ENCODE results near the gene RMRP.
"Not testable (repeated sequence)": the region's sequence is repeated elsewhere in the genome, so short reads cannot be mapped to it uniquely, and the experiment has no call there.

RMRP gene

GRCh38 chr9:35664531-35665470 is 7.0 kb upstream of the RMRP start, which contains the start of gene ARHGEF39:
ARHGEF39 (minus strand) TSS chr9:35665195; CDS start chr9:35665169, 26 bp downstream.
- peak; percentile 88 for DNase-seq (ENCODE audit: low spot score)

DNA sequence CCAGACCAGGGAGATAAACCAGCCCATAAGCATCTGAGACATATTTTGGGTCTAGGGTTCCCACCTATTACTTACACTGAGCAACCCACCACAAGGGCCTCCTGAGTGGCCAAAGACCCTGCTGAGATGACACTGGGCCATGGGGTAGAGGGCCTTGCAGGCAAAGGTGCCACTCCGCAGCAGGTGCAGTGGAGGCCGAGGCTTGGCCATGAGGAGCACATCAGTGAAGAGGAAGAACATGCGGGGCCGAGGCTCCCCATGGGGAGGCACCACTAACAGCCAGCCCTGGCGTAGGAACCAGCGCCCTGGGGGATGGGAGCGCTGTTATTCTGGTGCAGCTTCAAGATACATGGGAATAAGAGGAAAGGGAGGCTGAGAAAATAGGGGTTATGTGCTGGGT is 4.6 kb upstream of the RMRP start:
- DNase-seq (ENCODE audit: low spot score), result no peak

GRCh38 chr9:35661756-35662350 is 4.0 kb upstream of the RMRP start:
- DNase-seq (ENCODE audit: low spot score), result no peak

DNA sequence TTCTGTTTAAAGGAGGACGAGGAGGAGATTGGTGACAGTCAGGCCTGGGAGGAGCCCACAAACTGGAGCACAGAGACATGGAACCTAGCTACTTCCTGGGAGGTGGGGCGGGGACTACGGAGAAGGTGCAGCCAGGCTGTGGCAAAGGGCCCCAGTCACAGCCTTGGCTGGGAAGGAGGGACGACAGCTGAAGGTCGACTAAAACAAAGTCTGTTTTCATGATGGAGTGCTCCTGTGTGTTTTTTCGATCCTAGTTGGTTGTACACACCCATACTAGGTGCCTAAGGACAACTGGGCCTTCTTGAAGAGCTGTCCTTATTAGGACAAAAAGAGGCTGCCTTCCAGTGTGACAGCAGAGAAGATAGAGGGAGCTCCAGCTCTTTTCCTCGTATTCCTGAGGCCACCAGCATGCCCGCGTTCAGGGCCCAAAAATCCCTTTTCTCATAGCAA is 3.2 kb upstream of the RMRP start:
- DNase-seq (ENCODE audit: low spot score), result no peak

GRCh38 chr9:35659340-35659739 is 1.5 kb upstream of the RMRP start:
- DNase-seq (ENCODE audit: low spot score), result no peak

- no peak for DNase-seq (ENCODE audit: low spot score)
Measured at GRCh38 chr9:35658968-35659220, 1.1 kb upstream of the RMRP start.

DNA sequence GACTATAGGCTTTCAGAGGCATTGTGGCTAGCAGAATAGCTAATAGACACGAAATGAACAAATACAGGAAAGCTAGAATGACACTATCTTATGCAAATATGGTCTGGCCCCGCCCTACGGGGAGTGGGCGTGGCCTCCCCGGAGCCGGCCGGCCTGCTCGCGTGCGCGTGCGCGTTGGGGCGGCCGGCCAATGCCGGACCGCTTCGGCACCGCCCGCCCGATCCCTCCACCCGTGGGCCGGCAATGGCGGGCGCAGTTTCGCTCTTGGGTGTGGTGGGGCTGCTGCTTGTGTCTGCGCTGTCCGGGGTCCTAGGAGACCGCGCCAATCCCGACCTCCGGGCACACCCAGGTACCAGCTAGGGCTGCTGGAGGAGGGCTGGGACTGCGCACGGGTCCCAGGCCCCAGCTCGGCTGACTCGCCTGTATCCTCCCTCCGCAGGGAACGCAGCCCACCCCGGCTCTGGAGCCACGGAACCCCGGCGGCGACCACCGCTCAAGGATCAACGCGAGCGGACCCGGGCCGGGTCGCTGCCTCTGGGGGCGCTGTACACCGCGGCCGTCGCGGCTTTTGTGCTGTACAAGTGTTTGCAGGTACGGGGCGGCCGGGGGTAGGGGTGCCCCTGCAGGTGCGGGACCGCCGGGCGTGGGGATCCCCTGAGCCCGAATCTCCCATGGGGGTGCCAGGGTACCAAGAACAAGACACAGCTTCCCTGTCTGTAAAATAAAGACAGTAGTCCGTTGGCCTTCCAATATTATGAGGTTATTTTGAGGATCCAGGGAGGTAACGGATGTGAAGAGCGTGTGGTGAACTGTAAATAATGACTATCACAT is 533 bp upstream of the RMRP start, which contains the start of gene CCDC107:
Gene CCDC107 (plus strand): TSS at position 156 of the 831 bp plus-strand sequence. CDS start 88 bp downstream, at position 244.
- DNase-seq (ENCODE audit: low spot score), result peak; percentile 95

DNA sequence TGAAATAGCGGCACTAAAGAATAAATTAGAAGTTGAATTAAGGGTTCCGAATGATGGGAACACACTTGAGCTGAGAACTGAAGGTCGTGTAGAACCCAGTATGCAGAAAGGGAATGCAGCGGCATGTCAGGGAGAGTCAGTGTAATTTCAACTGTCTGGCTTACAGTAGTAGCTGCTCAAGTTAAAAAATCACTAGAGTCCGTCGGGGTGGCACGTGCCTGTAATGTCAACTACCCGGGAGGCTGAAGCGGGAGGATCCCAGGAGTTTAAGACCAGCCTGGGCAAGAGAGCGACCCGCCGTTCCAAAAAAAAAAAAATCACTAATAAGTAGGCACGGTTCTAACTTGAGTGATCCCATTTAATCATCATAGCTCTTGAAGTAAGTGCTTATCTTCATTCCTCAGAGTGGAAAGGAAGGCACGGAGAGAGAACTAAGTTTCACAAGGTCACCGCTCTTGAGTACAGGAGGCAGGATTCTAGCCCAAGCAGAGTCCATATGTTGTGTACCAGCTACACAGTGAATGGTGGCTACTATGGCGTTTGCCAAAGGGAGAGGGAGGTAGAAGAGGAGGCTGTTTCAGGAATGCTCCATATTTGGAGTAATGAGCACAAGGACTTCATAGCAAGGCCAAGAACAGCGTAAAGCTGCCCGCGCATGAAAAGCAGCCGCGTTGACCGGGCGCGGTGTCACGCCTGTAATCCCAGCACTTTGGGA is 831 bp downstream of the RMRP start:
- DNase-seq (ENCODE audit: low spot score), result no peak

DNA sequence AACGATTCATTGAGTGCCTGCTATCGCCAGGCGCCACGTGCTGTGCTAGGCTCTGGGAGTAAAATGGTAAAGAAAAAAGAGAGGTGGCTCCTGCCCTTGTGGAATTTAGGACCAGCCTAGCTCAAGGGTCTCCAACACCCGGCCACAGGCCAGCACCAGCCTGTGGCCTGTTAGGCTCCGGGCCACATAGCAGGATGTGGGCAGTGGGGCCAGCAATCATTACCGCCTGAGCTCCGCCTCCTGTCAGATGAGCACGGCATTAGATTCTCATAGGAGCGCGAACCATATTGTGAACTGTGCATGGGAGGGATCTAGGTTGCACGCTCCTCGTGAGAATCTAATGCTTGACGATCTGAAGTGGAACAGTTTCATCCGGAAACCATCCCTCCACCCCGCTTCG is 1.5 kb downstream of the RMRP start:
- peak; percentile 37 for DNase-seq (ENCODE audit: low spot score)

GRCh38 chr9:35653611-35654010 is 4.2 kb downstream of the RMRP start:
- peak; percentile 3 for DNase-seq (ENCODE audit: low spot score)

- peak; percentile 14 for DNase-seq (ENCODE audit: low spot score)
Measured at GRCh38 chr9:35652829-35653209, 5.0 kb downstream of the RMRP start.

- peak; percentile 52 for DNase-seq (ENCODE audit: low spot score)
Measured at GRCh38 chr9:35651956-35652828, 5.6 kb downstream of the RMRP start.

- peak; percentile 38 for DNase-seq (ENCODE audit: low spot score)
Measured at GRCh38 chr9:35650341-35651158, 7.3 kb downstream of the RMRP start, which contains the start of gene SIT1. SIT1 (minus strand) TSS chr9:35650931; CDS start chr9:35650853, 78 bp downstream.

GRCh38 chr9:35649431-35650340 is 8.1 kb downstream of the RMRP start:
- DNase-seq (ENCODE audit: low spot score), result peak; percentile 62

- peak; percentile 96 for DNase-seq (ENCODE audit: low spot score)
Measured at GRCh38 chr9:35646533-35647265, 11.1 kb downstream of the RMRP start.

DNA sequence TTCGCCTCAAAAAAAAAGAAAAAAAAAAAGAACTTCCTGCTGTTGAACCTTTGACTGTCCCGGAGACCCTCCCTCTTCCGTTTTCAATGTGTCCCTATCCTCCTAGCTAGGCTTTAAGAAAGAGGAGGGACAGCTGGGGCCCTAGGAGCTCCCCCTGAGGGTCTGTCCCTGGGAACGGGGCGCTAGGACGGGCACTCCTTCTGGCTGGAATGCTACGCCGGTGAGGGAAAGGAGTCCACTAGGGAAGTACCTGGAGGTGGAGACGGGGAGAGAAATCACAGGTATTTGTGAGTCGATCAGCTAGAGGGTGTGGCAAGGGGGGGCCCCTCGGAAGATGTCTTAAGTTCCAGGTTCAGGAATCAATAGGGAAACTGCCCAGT is 11.7 kb downstream of the RMRP start:
- peak; percentile 82 for DNase-seq (ENCODE audit: low spot score)

GRCh38 chr9:35645736-35646135 is 12.1 kb downstream of the RMRP start:
- DNase-seq (ENCODE audit: low spot score), result not testable (repeated sequence)

- DNase-seq (ENCODE audit: low spot score), result peak; percentile 30
Measured at GRCh38 chr9:35643046-35643445, 14.8 kb downstream of the RMRP start.
